Neural cell (in vitro differentiated cells): ENCODE measurements around the gene GRIN2C. TPM values are rescaled to one million over a fixed set of nuclear protein-coding genes. Genes with fewer than 3 reads are reported as not detected.

Experiments used
- H2AFZ ChIP-seq: fragments of 200-600, 300-800 bp; sonication (generic), shearing (Covaris generic); 2 replicates; pipeline ENCODE4 v1.6.0; 2014; ENCODE audit warnings: low read depth, mild to moderate bottlenecking, antibody characterized with exemption, low read length, moderate library complexity
- H3F3A ChIP-seq: fragments of 200-600 bp; shearing (Covaris generic); 2 replicates; pipeline ENCODE4 v1.6.1; 2016; ENCODE audit warnings: mild to moderate bottlenecking, moderate library complexity, mixed read lengths, antibody characterized with exemption, low read length; ENCODE audit not compliant: insufficient read depth, poor library complexity, severe bottlenecking
- H3K27ac ChIP-seq: fragments of 200-600, 300-800 bp; sonication (generic), shearing (Covaris generic); 2 replicates; pipeline ENCODE4 v1.5.1; 2014; ENCODE audit warnings: mild to moderate bottlenecking, low read length, moderate library complexity
- H3K27me3 ChIP-seq: fragments of 300-800, 200-600 bp; sonication (generic), shearing (Covaris generic); 2 replicates; pipeline ENCODE4 v1.6.0; 2014; ENCODE audit warnings: mild to moderate bottlenecking, low read depth, low read length, moderate library complexity; ENCODE audit not compliant: insufficient read depth
- H3K36me3 ChIP-seq: fragments of 300-800, 200-600 bp; sonication (generic), shearing (Covaris generic); 2 replicates; pipeline ENCODE4 v1.5.1; 2014; ENCODE audit warnings: mild to moderate bottlenecking, antibody characterized with exemption, low read length, moderate library complexity; ENCODE audit not compliant: insufficient read depth
- H3K4me2 ChIP-seq: fragments of 300-800, 200-600 bp; sonication (generic), shearing (Covaris generic); 2 replicates; pipeline ENCODE4 v1.6.0; 2014; ENCODE audit warnings: mild to moderate bottlenecking, low read length
- H3K4me3 ChIP-seq: fragments of 300-800, 200-600 bp; sonication (generic), shearing (Covaris generic); 2 replicates; pipeline ENCODE4 v1.5.1; 2014; ENCODE audit warnings: mild to moderate bottlenecking, low read length, moderate library complexity
- H3K79me2 ChIP-seq: fragments of 200-600 bp; shearing (Covaris generic); replicated peaks from 2 replicates; pipeline ENCODE4 v1.6.0; 2014; ENCODE audit warnings: mild to moderate bottlenecking, low read length, moderate library complexity; ENCODE audit not compliant: insufficient read depth
- H3K9ac ChIP-seq: fragments of 300-800, 200-600 bp; sonication (generic), shearing (Covaris generic); 2 replicates; pipeline ENCODE4 v1.6.1; 2016; ENCODE audit warnings: mild to moderate bottlenecking, low read length, mixed read lengths
- H3K9me2 ChIP-seq: fragments of 200-600 bp; shearing (Covaris generic); 2 replicates; pipeline ENCODE4 v1.6.1; 2016; ENCODE audit warnings: mild to moderate bottlenecking, low read length, mixed read lengths; ENCODE audit not compliant: insufficient read depth
- H3K9me3 ChIP-seq: fragments of 200-600, 300-800 bp; sonication (generic), shearing (Covaris generic); 2 replicates; pipeline ENCODE4 v1.6.1; 2016; ENCODE audit warnings: mild to moderate bottlenecking, mixed run types, low read length, moderate library complexity, mixed read lengths
- H4K20me1 ChIP-seq: fragments of 200-600 bp; shearing (Covaris generic); 2 replicates; pipeline ENCODE4 v1.6.1; 2016; ENCODE audit warnings: mild to moderate bottlenecking, mixed run types; ENCODE audit not compliant: insufficient read depth
- EP300 ChIP-seq: fragments of 450-650 bp; conservative IDR thresholded peaks from 2 replicates; pipeline ENCODE4 v1.6.1; 2014; ENCODE audit warnings: antibody characterized with exemption, mild to moderate bottlenecking, moderate library complexity; ENCODE audit not compliant: poor library complexity, severe bottlenecking
- EZH2 ChIP-seq: fragments of 200-600, 300-800 bp; shearing (Covaris generic), sonication (generic); IDR thresholded peaks from 2 replicates; pipeline ENCODE4 v1.6.1; 2014; ENCODE audit warnings: antibody characterized with exemption, low read length, borderline replicate concordance, mild to moderate bottlenecking; ENCODE audit not compliant: insufficient read depth, poor library complexity, severe bottlenecking
- MXI1 ChIP-seq: fragments of 450-650 bp; conservative IDR thresholded peaks from 2 replicates; pipeline ENCODE4 v1.6.1; 2014; ENCODE audit warnings: antibody characterized with exemption, mild to moderate bottlenecking; ENCODE audit not compliant: poor library complexity, severe bottlenecking
- POLR2AphosphoS5 ChIP-seq: IDR thresholded peaks from 2 replicates; pipeline ENCODE4 v1.6.1; 2012
- RAD21 ChIP-seq: fragments of 450-650 bp; conservative IDR thresholded peaks from 2 replicates; pipeline ENCODE4 v1.6.1; 2014; ENCODE audit warnings: antibody characterized with exemption, mild to moderate bottlenecking, moderate library complexity
- SMC3 ChIP-seq: fragments of 450-650 bp; conservative IDR thresholded peaks from 2 replicates; pipeline ENCODE4 v1.6.1; 2014; ENCODE audit warnings: antibody characterized with exemption, mild to moderate bottlenecking, moderate library complexity; ENCODE audit not compliant: poor library complexity
- TAF1 ChIP-seq: IDR thresholded peaks from 2 replicates; pipeline ENCODE4 v1.6.1; 2012; ENCODE audit warnings: low read depth
- polyA plus RNA-seq: library from polyadenylated mRNA; depleted of rRNA; stranded (reverse); fragments of >200 nt; gene quantifications from 2 replicates; pipeline ENCODE4 v1.2.3, GENCODE V29; 2014
- TF ChIP-seq, protein P1 (sequence below): fragments of 450-650 bp; IDR thresholded peaks from 2 replicates; pipeline ENCODE4 v1.5.1; 2014; ENCODE audit warnings: antibody characterized with exemption, mild to moderate bottlenecking, moderate library complexity; ENCODE audit not compliant: poor library complexity, severe bottlenecking
- TF ChIP-seq, protein P2 (sequence below): IDR thresholded peaks from 2 replicates; pipeline ENCODE4 v1.6.1; 2012; ENCODE audit warnings: borderline replicate concordance

Gene GRIN2C
- polyA plus RNA-seq, 1 donor from 2014 or later: 0.04 TPM

DNA sequence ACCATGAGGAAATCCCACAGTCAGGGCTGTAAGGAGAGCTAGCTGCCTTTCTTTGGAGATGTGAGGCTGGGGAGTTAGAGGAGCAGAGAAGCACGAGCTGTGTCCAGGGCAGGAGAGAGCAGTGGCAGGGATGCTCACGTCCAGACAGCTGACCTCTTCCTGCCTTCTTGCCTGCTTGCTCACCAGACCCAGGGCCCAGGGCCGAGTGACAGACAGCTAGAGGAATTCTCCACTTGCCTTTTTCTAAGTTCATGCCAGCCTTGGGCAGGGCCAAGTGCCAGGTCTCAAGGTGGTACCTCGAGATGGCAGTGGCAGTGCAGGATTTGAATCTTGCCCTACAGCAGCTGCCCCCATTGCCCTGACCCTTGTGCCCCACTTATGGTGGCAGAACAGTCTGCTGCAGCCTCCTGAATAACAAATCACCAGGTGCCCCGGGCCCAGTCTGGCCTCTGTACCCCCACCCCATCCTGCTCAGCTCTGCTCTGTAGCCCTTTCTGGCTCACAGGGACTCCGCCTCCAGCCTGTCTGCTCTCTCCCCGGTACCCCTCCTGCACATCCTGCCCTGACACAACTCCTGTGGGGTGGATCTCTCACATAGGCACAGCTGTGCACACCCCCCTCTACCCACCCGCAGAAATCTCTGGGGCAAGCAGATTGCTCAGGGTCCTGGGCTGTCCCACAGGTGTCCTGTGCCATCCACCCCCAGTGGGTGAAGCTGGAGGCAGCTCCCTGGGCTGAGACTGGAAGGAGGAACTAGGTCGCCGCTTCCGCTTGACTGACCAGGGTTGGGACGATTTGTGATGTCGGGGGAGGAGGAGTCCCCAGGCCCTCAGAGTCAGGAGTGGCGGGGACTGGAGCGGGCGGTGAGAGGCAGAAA lies 25.9 kb downstream of the GRIN2C start:
- H4K20me1 ChIP-seq: no peaks in the 10 kb centered on the region
- no peak overlapping the region for H3K27ac ChIP-seq
- H3K9ac ChIP-seq: no peak overlapping the region
- TF ChIP-seq POLR2AphosphoS5 (no peak), RAD21 (no peak), SMC3 (no peak), MXI1 (no peak), TAF1 (no peak), EP300 (no peak), EZH2 (no peak)
- TF ChIP-seq, protein P1, sequence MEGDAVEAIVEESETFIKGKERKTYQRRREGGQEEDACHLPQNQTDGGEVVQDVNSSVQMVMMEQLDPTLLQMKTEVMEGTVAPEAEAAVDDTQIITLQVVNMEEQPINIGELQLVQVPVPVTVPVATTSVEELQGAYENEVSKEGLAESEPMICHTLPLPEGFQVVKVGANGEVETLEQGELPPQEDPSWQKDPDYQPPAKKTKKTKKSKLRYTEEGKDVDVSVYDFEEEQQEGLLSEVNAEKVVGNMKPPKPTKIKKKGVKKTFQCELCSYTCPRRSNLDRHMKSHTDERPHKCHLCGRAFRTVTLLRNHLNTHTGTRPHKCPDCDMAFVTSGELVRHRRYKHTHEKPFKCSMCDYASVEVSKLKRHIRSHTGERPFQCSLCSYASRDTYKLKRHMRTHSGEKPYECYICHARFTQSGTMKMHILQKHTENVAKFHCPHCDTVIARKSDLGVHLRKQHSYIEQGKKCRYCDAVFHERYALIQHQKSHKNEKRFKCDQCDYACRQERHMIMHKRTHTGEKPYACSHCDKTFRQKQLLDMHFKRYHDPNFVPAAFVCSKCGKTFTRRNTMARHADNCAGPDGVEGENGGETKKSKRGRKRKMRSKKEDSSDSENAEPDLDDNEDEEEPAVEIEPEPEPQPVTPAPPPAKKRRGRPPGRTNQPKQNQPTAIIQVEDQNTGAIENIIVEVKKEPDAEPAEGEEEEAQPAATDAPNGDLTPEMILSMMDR: no peak
- TF ChIP-seq, protein P2, sequence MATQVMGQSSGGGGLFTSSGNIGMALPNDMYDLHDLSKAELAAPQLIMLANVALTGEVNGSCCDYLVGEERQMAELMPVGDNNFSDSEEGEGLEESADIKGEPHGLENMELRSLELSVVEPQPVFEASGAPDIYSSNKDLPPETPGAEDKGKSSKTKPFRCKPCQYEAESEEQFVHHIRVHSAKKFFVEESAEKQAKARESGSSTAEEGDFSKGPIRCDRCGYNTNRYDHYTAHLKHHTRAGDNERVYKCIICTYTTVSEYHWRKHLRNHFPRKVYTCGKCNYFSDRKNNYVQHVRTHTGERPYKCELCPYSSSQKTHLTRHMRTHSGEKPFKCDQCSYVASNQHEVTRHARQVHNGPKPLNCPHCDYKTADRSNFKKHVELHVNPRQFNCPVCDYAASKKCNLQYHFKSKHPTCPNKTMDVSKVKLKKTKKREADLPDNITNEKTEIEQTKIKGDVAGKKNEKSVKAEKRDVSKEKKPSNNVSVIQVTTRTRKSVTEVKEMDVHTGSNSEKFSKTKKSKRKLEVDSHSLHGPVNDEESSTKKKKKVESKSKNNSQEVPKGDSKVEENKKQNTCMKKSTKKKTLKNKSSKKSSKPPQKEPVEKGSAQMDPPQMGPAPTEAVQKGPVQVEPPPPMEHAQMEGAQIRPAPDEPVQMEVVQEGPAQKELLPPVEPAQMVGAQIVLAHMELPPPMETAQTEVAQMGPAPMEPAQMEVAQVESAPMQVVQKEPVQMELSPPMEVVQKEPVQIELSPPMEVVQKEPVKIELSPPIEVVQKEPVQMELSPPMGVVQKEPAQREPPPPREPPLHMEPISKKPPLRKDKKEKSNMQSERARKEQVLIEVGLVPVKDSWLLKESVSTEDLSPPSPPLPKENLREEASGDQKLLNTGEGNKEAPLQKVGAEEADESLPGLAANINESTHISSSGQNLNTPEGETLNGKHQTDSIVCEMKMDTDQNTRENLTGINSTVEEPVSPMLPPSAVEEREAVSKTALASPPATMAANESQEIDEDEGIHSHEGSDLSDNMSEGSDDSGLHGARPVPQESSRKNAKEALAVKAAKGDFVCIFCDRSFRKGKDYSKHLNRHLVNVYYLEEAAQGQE: no peak
- no peaks in the 10 kb centered on the region for H3K79me2 ChIP-seq
- H3K9me2 ChIP-seq: no peaks in the 10 kb centered on the region
- no peaks in the 10 kb centered on the region for H3F3A ChIP-seq
- no peak overlapping the region for H3K4me3 ChIP-seq
- no peaks in the 10 kb centered on the region for H3K9me3 ChIP-seq
- H3K27me3 ChIP-seq: no peaks in the 10 kb centered on the region
- H3K36me3 ChIP-seq: no peaks in the 10 kb centered on the region
- H2AFZ ChIP-seq: no peak overlapping the region
- H3K4me2 ChIP-seq: no peak overlapping the region

DNA sequence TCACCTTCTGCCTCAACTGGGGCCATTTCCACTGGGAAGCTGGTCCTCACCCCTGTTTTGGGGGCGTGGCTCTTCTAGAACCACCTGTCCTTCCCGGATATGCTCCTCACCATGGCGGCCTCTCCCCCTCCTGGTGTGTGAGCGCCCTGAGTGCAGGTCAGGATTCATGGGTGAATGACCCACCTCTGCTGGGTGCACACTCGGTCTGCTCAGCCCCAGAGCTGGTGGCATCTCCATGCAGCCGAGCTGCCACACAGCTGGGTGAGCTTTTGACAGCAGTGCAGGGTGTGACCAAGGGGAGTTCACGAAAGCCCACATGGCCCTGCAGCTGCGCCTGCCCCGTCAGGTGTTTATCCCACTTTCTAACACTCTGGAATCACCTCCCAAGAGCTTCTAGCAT lies 27.3 kb downstream of the GRIN2C start:
- H3K27me3 ChIP-seq: no peaks in the 10 kb centered on the region
- H3K9me2 ChIP-seq: no peaks in the 10 kb centered on the region
- no peak overlapping the region for H3K4me3 ChIP-seq
- H3F3A ChIP-seq: no peaks in the 10 kb centered on the region
- no peaks in the 10 kb centered on the region for H3K79me2 ChIP-seq
- H3K27ac ChIP-seq: no peak overlapping the region
- H3K9ac ChIP-seq: no peak overlapping the region
- H3K9me3 ChIP-seq: no peaks in the 10 kb centered on the region
- H3K4me2 ChIP-seq: no peak overlapping the region
- no peaks in the 10 kb centered on the region for H4K20me1 ChIP-seq
- no peaks in the 10 kb centered on the region for H3K36me3 ChIP-seq
- no peak for TF ChIP-seq EZH2
- no peak for TF ChIP-seq POLR2AphosphoS5
- TF ChIP-seq EP300: no peak
- TF ChIP-seq RAD21: no peak
- no peak for TF ChIP-seq TAF1
- TF ChIP-seq MXI1: no peak
- TF ChIP-seq, protein P1: no peak
- TF ChIP-seq SMC3: no peak
- TF ChIP-seq, protein P2: no peak
- no peak overlapping the region for H2AFZ ChIP-seq
